DMS53 (cell line): ENCODE data around the gene SLC5A3.

Source experiments
- DNase-seq: peaks from one replicate; lab custom pipeline; 2025; lab: John Stamatoyannopoulos, UW

Gene SLC5A3

DNA sequence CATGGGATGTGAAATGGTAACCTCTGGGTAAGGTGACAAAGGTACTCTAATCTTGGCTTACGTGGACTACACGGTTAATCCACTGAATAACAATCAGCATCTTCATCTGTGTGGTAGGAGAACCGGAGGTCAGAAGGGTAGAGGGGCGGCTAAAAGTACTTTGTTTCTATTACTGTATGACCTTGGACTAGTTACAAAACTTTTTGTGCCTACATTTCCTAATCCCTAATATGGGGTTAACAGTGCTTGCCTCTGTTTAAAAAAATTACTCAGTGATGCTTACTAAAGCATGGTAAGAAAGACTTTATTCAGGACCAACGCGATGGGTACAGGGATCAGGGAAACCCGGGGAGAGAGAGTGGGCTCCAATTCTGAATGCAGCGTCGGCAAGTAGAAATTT is 1.7 kb upstream of the SLC5A3 start:
- no peak for DNase-seq

DNA sequence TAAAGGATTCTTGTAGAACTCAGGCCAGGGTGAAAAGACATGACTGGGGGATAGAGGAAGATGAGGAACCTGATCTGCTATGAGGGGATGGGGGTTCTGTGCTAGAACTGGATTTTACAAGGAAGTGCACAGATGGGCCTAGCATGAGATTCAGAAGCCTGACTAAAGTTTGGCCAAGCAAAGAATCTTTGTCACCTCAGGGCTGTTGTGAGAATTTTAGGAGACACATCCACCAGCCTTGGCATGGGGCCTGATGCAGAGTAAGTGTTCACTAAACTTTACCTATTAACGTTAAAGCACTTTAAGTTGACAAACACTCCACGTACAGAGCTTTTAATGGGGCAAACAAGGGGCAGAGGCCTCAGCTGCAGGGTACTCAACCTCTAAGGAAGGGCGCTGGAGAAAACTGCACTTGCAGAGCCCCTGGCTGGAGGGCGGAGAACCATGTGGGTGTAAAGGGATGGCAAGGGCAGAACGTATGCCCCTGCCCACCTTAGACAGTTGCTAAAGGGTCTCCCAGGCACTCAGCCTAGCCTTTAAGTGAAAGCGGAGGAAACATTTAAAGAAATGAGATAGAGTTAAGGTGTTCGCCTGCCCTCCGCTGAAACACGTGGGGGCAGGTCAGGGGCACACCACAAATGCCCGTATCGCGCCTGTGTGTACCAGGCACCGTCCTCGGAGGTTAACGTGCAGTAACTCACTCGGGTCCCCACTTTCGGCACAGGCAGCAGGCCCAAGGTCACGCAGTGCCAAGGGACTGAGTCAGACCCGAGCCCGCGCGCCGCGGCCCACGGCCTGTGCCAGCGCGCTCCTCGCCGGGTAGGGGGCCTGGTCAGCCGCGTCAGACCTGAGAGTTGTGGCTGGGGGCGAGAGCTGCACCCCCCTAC is 990 bp upstream of the SLC5A3 start:
- DNase-seq, result peak; percentile 70

DNA sequence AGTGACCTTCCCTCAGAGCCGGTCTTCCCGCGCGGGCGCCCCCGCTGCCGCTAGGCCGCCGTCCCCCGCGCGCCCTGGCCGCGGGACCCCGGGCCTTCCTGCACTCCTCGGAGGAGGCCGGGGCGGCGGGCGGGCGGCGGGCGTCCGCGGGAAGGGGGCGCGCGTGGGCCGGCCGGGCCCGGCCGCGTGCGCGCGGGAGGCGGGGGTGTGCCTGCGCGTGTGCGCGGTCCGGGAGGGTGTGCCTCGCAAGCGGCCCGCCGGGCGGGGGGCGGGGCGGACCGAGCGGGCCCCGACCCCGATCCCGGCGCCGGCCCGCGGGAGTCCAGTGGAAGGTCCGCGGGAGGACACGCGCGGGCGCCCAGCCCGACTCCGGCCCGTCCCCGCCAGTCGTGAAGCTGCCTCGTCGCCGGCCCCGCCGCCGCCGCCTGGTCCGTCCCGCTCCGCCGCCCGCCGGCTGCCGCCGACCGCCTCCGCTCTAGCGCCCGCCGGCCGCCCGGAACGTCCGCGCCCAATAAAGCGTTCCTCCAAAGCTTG is 438 bp downstream of the SLC5A3 start:
- peak; percentile 65 for DNase-seq

DNA sequence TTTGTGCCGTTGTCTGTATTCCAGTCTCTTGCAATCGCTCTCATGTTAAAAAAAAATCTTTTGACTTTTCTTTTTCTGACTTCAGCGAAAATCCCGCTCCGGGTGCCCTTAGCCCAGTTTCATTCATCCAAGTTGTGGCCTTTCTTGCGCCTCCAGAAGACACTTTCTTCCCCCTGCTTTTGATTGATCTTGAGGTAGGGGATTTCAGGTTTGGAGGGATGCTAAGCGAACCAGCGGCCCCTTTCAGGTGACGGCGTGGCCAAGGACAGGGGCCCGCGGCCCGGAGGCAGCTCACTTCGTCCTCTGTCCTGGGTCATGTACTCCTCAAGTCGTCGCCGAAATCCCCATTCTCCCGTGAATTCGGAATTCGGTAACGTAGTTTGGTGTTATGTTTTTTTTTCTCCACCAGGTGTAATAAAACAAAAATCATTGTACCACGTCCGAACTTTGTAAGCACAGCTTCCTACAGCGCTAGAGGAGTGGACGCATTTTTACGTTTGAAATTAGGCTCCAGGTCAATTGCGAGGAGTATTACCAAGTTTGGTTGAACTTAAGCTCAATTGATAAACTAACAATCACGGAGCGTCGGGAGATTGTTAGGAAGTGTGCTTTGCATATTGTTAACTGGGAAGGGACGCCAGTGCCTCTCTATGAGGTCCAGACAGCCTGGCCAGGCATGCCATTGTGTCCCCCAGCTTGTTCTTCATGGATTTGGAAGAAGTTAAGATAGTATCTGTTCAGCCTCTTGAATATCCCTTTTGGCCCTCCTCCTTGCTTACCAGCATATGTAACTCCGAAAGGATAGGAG is 1.1 kb downstream of the SLC5A3 start:
- peak; percentile 33 for DNase-seq

DNA sequence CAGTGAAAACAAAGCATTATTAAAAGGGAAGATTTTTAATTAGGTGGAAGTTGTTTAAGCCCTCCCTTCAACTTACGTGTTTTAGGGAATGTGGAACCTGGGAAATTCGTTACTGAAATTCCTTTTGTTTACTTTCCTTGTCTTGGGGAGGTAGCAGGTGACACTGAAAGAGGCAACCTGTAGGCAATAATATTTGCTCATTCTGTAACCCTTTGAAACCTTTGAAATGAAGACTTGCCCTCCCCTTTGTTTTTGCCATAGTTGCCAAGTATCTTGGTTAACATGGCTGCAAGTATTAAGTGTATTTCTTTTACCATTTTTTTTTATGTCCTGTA is 1.7 kb downstream of the SLC5A3 start:
- DNase-seq, result no peak

DNA sequence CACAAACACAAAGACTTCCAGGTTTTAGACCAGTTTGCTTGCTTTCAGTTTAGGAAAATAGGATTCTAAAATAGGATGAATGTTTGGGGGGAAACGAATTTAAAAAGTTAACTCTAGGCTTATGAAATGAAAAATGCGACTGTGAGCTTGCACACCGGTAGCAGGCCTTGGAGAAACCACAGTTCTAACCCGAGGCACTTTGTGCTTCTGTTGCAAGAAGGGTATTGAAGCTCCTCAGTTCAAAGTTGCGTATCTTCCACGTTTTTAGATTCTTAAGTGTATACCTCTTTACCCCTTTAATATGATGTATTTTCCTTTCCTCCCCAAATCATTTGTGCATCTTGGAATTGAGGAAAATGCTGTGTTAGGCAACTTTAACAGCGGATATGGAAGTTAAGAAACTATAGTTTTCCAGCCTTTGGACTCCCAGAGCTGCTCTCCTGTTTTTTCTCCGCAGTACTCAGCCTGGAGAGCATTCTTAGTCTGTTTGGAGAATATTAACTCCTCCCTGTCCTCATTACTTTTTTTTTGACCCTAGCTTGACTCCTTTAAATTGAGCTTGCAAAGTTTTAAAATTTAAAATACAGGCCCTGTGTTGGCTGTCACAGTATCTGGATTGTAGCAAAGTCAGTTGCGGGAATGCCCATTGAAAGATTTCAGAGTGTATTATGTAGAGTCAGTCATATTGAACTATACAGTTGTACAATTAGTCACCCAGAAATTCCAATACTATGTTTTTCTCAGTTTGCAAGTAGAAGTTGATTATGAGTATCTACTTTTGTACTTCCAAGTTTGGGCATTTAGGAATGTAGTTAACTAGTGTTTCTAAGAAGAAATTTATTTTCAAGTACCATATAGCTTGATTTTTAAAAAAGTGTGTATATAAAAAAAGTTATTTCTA is 2.6 kb downstream of the SLC5A3 start:
- no peak for DNase-seq

DNA sequence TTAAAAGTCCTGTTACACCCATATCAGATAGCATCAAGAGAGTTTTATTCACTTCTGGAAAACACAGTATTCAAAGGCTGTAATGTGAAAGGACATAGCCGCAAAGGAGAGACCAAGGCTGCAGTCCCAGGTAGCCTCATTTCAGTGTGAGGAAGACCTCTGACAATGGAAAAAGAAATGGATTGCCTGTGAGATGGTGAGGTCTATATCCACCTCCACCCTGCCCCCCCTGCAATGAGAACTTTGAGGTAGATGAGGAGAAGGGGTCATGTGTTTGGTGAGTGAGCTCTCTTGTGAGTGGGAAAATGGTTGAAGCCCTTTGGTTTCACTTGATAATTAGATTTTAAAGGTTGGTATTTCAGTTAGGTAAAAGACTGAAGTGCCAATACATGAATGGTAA is 3.5 kb downstream of the SLC5A3 start:
- DNase-seq, result no peak

DNA sequence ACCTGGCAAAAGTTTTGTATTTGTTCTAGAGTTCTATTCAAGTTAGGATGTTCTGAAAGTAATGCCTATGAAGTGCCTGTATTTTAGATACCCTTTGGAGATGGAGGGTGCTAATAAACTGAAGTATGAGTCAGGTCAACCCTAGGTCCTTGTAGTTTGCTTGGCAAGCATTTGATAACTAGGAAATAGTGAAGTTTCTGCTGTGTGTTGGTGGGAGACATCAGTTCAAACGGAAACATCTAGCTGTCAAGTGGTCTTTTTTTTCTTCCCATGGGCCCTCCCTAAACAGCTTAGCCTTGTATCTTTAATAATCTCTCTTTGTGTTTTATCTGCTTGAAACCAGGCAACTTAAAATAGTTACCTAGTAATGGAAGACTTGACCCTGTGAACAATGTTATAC is 4.5 kb downstream of the SLC5A3 start:
- no peak for DNase-seq

DNA sequence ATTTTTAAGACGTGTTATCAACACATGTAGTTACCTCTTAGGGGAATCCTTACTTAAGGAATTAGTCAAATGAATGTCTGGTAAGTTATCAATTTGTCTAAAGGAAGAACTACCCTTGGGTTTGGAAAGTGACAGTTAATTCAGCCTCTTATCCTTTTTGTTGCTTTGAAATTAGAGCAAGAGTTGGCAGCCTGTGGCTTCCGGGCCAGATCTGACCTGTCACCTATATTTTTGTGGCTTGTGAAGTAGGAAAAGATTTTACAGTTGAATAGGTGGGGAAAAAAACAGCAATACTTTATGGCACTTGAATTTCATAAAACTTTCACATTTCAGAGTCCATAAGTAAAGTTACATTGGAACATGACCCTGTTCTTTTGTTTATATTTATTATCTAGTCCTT is 5.5 kb downstream of the SLC5A3 start:
- no peak for DNase-seq

DNA sequence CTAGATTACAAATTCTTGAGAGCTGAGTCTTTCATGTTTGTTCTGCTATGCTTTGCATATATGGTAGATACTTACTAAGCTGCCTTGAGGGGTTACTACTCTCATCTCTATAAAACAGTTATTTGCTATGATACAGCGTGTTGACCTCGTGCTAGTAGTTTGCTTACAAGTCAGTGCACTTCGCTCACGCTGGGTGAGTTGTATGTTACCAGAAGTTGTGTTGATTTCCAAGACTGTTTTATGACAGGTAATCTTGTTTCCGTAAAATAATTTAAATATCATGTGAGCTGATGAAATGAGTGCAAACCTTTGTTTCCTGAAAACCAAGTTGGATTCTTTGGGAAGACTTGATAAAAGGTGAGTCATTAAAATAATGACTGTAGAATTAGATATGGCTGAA is 7.3 kb downstream of the SLC5A3 start:
- no peak for DNase-seq

DNA sequence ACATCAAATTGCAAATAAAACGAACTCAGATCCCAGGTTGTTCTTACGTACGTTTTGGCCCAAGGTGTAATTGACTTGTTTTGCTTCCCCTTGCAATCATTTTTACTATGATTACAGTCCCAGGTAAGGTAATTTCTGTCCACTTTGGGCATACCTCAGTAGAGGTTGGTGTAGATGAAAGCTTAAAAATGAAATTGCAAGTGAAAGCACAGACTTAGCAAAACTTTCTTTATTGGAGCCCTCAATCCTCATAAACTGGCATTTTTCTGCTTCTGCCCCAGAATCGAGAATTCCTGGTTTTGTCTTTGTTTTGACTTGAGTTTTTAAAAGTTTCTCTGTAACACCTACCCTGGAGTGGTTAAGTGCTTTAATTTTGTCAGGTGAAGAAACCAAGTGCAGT is 9.4 kb downstream of the SLC5A3 start:
- DNase-seq, result no peak

DNA sequence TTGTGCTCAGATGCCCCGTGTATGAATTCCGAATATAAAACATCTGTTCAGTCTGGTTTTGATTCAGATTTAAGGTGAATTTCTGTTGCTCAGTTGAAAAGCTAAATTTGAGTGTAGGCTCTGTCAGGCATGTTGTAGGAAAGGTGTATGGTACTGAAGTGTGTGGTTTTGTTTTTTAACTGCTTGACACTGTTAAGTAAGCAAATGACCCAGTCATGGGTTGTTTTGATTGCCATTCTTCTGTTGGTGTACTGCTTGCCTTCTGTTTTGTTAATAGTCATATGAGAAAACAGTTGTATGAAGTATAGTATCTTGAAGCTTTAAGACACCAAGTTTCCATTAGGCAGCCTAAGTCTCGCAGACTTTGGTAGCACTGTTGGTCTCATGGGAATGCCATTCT is 10.0 kb downstream of the SLC5A3 start:
- no peak for DNase-seq

DNA sequence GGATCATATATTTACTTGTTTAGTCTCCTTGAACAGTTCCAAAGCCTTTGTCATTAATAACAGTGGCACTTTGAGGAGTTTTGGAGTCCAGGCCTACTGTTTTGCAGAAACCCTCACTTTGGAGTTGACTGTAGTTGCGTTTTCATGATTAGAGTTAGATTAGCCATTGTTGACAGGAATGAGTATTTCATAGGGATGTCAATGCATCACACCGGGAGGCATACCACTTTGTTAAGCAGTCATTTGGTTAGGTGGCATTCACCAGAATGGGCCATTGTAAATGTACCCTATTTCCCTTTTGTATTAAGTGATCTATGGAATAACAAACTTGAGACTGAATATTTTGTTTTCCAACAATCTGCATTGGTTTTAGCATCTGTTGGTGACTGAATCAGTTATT is 11.8 kb downstream of the SLC5A3 start:
- no peak for DNase-seq

DNA sequence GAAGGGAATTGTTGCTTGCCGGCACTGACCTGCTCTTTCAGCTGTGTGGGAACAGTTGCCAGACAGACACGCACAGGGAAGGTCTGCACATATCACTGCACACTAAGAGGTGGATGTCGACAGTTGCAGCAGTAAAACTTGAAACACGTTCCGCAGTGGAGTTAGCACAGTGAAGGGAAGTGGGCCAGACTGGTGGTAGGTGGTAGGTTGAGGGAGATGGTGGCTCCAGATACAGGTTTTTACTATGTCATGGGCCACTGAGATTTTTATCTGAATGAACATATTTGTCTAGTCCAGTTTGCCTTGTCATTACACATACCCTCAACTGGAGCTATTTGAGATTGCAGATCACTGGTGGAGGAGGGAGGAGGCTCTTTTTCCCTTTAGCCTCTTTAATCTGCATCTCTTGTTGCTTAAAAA is 13.5 kb downstream of the SLC5A3 start:
- DNase-seq, result no peak

DNA sequence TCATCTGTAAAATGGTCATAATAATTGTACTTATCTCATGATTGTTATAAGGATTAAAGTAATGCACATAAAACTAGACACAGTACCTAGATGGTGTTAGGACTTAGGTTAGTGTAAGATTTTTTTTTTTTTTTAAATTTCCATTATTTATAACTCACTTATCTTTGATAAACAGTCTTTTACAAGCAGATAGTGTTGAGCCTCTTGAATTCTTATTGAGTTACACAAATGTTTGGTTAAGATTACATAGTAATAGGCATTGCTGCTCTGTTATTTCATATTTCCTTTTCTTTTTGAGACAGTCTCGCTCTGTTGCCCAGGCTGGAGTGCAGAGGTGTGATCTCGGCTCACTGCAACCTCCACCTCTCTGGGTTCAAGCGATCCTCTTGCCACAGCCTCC is 15.4 kb downstream of the SLC5A3 start:
- no peak for DNase-seq

DNA sequence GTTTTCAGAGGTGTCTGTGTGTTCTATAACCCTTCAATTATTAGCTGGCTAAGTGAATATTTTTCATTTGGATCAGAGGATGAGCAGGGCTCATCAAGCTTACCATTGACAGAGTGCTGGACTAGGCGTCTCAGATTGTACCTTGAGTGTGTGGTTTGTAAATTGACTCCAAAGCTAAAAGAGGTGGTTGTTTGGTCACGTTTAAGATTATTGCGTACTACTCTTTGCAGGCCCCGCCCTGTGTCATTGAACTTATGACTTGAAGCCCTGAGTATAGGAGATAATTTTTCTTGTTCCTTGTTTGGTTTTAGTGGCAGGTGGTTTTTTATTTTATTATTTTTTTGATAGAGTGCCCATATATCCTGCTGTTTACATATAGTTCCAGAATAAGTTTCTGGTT is 17.7 kb downstream of the SLC5A3 start:
- DNase-seq, result peak; percentile 3

DNA sequence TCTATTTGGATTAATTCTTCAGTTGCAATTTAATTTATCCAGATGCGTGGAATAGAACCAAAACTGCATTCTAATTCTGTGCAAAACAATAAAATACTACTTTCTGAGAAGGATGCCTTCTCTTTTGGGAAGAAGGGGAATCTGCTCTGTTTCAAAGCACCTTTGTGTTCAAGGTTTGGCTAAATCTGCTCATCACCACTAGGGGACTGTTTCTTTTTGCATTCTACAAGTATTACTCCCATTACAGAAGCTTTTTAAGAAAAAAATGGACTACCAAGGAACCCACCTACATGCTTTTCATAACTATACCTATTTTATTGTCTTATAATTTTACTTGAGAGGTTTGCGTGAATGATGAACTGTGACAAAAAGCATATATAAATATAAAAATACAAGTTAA is 18.2 kb downstream of the SLC5A3 start:
- DNase-seq, result peak; percentile 23

DNA sequence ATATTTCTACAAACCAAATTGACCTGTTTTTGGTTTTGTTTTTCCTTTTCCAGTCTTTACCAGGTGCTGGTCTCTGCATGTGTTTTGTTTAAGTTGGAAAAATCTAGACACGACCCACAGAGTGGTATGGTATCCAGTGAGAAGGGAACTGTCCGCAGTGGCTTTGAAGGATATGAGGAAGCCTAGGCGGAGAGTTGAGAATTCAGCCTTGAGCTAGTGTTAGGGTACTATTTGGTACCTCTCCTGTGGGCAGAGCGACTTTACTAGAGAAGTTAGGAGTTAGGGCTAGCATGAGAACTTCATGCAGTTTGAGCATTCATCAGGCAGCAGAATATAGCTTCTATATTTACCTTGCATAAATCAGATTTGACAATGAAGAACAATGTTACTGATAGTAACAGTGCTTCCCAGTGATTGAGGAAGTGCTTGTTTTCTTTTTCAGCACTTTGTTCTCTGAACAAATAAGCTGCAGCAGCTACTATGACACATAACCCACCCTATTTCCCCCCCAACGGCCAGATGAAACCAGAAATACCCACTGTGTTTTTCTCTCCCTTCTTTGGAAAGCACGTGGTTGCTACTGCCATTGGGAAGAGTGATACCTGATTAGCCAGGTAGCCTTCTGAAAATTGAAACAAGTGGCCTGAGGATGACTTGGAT is 19.0 kb downstream of the SLC5A3 start:
- DNase-seq, result peak; percentile 18

DNA sequence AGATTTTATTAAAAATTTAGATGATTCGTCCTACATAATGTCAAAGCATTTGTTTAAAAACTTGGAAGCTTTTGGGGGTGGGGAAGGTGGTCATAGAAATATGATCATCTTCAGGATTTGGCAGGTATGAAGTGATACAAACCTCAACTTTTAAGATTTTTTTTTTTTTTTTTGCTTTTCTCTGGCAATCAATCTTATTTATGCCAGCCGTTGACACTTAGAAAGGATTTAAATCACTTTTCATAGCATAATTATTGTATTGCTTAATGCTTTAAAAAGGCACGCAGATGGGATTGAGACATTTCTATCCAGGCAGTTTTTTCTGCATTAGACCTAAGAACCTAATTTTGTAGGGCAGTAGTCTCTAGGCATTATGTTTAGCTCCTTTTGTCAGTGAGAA is 19.7 kb downstream of the SLC5A3 start:
- no peak for DNase-seq

DNA sequence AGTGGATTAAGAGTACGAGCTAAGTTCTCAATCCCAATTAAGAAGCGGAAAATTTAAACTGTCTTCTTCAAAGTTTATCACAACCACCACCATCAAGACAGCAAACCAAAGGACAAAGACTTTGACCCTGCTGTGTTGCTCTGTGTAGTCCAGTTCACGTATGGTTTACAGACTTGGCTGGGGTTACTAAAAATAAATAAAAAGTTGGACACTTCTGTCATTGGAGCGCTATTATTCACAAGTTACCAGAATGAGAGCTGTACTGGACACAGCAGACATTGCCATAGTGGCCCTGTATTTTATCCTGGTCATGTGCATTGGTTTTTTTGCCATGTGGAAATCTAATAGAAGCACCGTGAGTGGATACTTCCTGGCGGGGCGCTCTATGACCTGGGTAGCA is 21.6 kb downstream of the SLC5A3 start:
- DNase-seq, result no peak

DNA sequence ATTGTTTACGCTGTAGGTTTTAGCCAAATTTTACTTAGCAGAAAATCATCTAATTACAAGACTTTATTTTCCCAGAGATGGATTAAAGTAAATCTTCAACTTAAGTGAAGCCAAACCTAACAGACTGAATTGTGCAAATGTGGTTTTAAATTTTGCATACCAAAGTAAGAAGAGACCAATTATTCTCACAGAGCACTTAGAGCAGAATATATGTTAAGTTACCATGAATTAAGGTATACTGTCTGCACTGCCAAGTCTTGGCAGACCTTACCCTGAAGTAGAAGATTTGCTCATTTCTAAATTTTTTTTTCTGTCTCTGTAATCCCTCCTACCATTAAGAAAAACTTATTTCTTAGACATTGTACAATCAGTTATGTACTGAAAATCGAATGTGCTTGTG is 24.1 kb downstream of the SLC5A3 start:
- DNase-seq, result no peak

DNA sequence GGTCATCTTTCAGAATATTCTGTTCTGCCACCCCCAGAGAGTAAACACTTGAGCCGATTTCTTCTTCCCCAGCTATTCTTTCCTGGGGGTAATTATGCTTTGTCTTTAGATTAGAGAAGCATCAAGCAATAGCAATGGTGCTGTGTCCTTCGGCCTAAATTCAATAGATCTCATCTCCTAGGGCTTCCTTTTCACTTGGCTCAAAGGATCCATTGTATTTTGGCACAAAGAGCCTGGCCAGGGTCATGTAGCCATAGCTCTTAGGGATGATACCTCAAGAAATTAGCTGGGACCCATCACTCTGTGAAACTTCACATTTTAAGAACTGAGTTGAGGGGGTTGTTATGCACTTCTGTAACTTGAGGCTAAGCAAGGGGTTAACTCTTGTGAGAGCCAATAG is 27.0 kb downstream of the SLC5A3 start:
- no peak for DNase-seq
